Skeletal muscle cell (primary cell): Measurements from ENCODE around the gene FANCD2.
"Not testable (repeated sequence)": the region's sequence is repeated elsewhere in the genome, so short reads cannot be mapped to it uniquely, and the experiment has no call there.

Experiments used
- DNase-seq: peaks from one replicate; pipeline ENCODE4 v3.0.0-alpha.2; 2010; ENCODE audit warnings: low read depth
- H3K4me3 ChIP-seq: 2 replicates; pipeline ENCODE4 v1.5.1; 2011; ENCODE audit warnings: low read depth, mild to moderate bottlenecking, control low read depth, low read length, moderate library complexity

Gene FANCD2

GRCh38 chr3:10026084-10026890 is at the start of gene FANCD2:
FANCD2 (plus strand) TSS chr3:10026437; CDS start chr3:10028658, 2,221 bp downstream.
- no peak for DNase-seq
- H3K4me3 ChIP-seq = peak within 1 kb of the TSS; percentile 92

- H3K4me3 ChIP-seq = no peak overlapping the region
- peak; percentile 96 for DNase-seq
Measured at GRCh38 chr3:9976721-9977709, 49.2 kb upstream of the FANCD2 start.

DNA sequence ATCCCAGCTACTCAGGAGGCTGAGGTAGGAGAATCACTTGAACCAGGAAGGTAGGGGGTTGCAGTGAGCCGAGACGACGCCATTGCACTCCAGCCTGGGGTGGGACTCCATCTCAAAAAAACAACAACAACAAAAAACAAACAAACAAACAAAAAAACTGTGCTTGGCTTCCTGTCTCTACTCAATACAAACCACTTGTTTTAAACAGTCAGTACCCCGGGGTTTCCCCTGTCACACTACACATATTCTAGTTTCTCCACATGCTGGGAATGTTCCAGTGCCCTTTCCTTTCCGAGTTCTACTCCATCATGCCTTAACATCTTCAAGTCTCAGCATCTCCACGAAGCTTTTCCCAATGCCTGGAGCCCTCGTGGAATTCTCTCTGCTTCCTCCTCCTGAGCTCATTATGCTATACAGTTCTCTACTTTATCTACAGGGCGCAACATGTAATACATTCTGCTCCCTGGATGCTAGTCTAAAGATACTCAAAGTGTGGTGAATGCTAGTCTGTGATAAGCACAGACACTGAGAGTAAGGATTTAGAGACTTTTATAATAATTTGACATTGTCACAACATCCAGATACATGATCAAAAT is 47.4 kb upstream of the FANCD2 start:
- no peak overlapping the region for H3K4me3 ChIP-seq
- DNase-seq = no peak

DNA sequence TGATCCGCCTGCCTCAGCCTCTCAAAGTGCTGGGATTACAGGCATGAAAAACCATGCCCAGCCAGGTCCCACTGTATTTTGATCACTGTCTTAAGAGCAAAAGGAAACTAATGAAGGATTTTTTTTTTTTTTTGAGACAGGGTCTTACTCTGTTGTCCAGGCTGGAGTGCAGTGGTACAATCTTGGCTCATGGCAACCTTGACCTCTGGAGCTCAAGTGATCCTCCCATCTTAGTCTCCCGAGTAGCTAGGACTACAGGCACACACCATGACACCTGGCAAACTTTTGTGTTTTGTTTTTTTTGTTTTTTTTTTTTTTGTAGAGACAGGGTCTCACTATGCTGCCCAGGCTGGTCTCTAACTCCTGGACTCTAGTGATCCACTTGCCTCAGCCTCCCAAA is 46.0 kb upstream of the FANCD2 start:
- H3K4me3 ChIP-seq = no peak overlapping the region
- no peak for DNase-seq

DNA sequence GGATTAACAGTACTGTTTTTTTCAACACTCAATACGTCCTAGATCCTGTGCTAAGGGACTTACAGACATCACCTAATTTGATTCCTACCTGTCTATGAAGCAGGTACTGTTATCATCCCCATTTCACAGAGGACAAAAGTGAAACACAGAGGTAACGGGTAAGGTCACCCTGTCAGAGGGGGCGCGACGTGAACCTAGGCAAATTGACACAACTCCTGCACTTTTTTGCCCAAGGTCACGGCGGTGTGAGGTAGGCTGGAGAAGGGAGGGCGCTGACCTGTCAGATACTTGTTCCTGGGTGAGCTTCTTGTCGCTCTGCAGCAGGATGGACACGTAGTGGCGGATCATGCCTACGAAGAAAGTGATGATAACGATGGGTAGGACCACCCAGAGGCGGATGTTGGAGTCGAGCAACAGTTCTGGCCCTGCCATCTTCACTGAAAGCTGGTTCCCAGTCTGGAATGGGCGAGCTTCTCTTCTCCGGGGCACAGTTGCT is 40.0 kb upstream of the FANCD2 start:
- peak overlapping the region; percentile 93 for H3K4me3 ChIP-seq
- no peak for DNase-seq

DNA sequence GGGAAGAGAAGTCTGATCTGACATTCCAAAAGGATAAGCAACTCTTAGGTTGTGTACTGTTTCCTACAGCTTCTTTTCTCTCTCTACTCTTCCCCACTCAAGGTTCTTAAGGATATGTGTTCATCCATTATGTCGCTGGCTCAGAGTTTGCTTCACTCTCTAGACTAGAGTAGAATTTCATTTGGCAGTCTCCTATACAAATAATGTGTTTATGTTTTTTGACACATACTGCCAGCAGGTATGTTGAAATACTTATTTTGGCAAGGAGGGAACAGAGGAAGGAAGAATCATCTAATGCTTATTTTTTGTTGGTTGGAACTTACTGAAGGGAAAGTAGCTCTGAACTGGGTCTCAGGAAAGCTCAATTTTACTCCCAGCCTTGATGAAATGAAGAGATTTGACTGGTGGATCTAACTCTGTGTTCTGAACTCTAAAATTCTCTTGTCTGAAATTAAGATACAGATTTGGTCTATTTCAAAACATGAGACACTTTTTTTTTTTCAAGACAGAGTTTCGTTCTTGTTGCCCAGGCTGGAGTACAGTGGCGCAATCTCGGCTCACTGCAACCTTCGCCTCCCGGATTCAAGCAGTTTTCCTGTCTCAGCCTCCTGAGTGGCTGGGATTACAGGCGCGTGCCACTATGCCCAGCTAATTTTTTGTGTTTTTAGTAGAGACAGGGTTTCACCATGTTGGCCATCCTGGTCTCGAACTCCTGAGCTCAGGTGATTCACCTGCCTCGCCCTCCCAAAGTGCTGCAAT is 32.0 kb upstream of the FANCD2 start:
- H3K4me3 ChIP-seq = no peak overlapping the region
- peak; percentile 75 for DNase-seq

GRCh38 chr3:10000686-10001085 is 25.6 kb upstream of the FANCD2 start:
- DNase-seq = no peak
- H3K4me3 ChIP-seq = no peak overlapping the region

DNA sequence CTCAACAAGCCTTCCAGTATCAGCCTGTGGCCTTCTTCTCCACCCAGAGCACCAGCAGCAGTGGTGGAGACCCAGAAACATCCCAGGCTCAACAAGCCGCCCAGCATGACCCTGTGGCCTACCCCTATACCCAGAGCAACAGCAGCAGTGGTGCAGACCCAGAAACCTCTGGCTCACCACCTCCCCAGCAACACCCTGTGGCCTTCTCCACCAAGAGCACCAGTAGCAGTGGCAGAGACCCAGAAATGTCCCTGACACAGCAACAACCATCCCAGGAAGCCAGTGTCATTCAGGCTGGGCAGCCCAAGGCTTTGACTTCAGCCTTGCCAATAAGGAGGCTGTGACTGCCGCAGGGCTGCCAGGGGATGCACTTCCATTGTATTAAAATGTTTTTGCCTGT is 23.3 kb upstream of the FANCD2 start:
- no peak overlapping the region for H3K4me3 ChIP-seq
- no peak for DNase-seq

GRCh38 chr3:10004506-10004905 is 21.7 kb upstream of the FANCD2 start:
- H3K4me3 ChIP-seq = no peak overlapping the region
- no peak for DNase-seq

DNA sequence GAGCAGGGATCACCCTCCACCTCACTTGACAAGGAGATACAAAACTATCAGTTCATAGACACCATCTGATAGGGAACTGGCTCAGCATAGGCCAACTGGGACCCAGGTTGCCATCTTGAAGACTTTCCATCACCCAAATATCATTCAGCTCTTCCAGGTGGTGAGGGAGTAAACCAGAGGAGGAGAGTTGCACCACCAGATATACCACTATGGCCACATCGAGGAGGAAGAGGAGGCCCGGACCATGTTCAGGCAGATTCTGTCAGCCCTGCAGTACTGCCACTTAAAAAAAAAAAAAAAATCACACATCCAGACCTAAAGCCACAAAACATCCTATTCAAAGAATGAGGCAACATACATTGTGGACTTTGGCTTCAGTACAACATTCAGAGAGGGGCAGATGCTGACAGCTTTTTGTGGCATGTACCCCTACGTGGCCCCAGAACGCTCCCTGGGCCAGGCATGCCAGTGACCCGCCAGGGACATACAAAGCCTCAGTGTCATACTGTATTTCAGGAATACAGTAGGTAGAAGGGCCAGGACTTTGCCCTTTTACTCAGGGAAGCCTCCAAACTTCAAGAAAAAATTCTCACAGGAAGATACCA is 21.2 kb upstream of the FANCD2 start:
- DNase-seq = no peak
- H3K4me3 ChIP-seq = no peak overlapping the region

- no peak for DNase-seq
Measured at GRCh38 chr3:10006048-10006761, 20.0 kb upstream of the FANCD2 start.

GRCh38 chr3:10006762-10007090 is 19.5 kb upstream of the FANCD2 start:
- H3K4me3 ChIP-seq = no peak overlapping the region
- DNase-seq = no peak

More at GRCh38 chr3:10006048-10006761, 20.0 kb upstream of the FANCD2 start:
- H3K4me3 ChIP-seq = no peak overlapping the region

GRCh38 chr3:10007126-10007782 is 19.0 kb upstream of the FANCD2 start:
- no peak overlapping the region for H3K4me3 ChIP-seq
- DNase-seq = no peak

DNA sequence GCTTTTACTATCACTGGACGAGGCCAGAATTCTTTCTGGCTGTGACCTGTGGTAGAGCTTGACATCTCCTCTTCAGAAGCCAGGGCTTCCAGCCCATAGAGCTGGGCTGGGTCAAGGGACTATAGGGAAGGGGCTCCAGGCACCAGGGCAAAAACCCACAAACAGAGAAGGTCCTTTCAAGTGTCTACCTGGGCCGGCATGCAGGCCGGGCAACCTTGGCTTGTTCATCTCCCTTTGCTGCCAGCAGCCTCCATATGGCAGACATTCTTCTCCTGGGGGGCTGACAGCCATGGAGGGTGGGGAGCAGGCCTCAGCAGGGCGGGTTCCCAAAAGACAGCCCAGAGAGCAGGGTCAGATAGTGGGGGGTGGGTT is 18.0 kb upstream of the FANCD2 start:
- DNase-seq, H3K4me3 ChIP-seq: not testable (repeated sequence)

DNA sequence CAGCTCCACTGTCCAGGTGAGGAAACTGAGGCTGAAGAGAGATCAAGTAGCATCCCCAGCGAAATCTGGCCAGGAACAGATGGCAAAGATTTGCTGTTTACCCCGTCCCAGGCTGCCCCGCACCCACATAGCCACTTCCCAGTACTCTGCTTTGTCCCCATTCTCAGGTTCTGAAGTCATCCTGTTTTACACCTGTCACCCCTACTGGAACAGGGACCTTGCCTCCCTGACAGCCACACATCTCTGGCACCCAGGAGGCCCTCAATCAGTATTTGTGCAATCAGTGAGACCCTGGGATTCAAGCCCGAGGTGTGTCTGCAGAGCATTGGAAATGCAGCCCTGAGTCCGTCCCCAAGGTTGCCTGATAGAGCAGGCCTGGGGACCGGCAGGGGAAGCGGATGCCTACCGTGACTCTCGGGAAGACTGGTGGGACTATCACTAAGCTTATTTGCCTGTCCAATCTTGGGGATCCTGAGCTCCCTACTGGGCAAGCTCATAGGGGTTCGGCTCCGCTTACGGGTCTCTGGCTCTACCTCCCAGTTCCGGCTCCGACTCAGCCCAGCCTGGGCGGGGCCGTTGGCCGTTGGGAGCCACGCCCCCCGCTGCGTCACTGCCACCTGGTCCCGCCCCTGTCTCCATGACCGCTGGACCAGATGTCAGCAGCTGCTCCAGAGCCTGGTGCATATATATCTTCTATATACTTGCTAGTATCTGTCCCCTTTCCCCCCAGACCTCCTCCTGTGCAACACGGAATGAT is 17.5 kb upstream of the FANCD2 start:
- peak overlapping the region; percentile 46 for H3K4me3 ChIP-seq
- no peak for DNase-seq

- peak overlapping the region; percentile 72 for H3K4me3 ChIP-seq
- DNase-seq = no peak
Measured at GRCh38 chr3:10010421-10010877, 15.8 kb upstream of the FANCD2 start.

GRCh38 chr3:10010878-10011465 is 15.3 kb upstream of the FANCD2 start:
- peak overlapping the region; percentile 72 for H3K4me3 ChIP-seq
- peak; percentile 57 for DNase-seq
